Lung (tissue), 12 donors: ENCODE measurements around the gene ST8SIA1. TPM values are rescaled to one million over a fixed set of nuclear protein-coding genes. Genes with fewer than 3 reads are reported as not detected.

Experiments
- ATAC-seq: fragments of 200-7000 bp; cut with Tn5 transposase; one replicate; pipeline ENCODE4 v1.9.1; 2020; ENCODE audit warnings: moderate number of reproducible peaks; ENCODE audit not compliant: insufficient read depth, low FRiP score
- DNase-seq, 3 donors: peaks; one replicate each; pipeline ENCODE4 v3.0.0-alpha.2; 2013 to 2017
- H3K27ac ChIP-seq, 2 donors: one replicate each; pipeline ENCODE4 v1.5.1; 2013; ENCODE audit warnings: mild to moderate bottlenecking in 2 of 2, moderate library complexity in 2 of 2, control low read depth in 1 of 2, inconsistent platforms in 1 of 2, low read depth in 1 of 2, low read length in 1 of 2
- H3K27me3 ChIP-seq, 3 donors: one replicate each; pipeline ENCODE4 v1.5.1; 2013; ENCODE audit warnings: low read length in 2 of 3; ENCODE audit not compliant: control insufficient read depth in 3 of 3, insufficient read depth in 3 of 3
- H3K36me3 ChIP-seq, 4 donors: one replicate each; pipeline ENCODE4 v1.5.1; 2013; ENCODE audit warnings: low read length in 4 of 4, mild to moderate bottlenecking in 1 of 4, moderate library complexity in 1 of 4; ENCODE audit not compliant: control insufficient read depth in 4 of 4, insufficient read depth in 4 of 4
- H3K4me1 ChIP-seq, 5 donors: one replicate each; pipeline ENCODE4 v1.5.1; 2013; ENCODE audit warnings: low read length in 5 of 5, mild to moderate bottlenecking in 2 of 5, moderate library complexity in 1 of 5; ENCODE audit not compliant: control insufficient read depth in 5 of 5, insufficient read depth in 5 of 5
- H3K4me3 ChIP-seq: one replicate; pipeline ENCODE4 v1.5.1; 2013; ENCODE audit warnings: mild to moderate bottlenecking, control low read depth, moderate library complexity
- H3K9ac ChIP-seq, 2 donors: one replicate each; pipeline ENCODE4 v1.5.1; 2013; ENCODE audit warnings: low read length in 2 of 2, control low read depth in 1 of 2; ENCODE audit not compliant: insufficient read depth in 1 of 2
- H3K9me3 ChIP-seq, 4 donors: one replicate each; pipeline ENCODE4 v1.5.1; 2013; ENCODE audit warnings: low read length in 3 of 4, mild to moderate bottlenecking in 1 of 4, moderate library complexity in 1 of 4; ENCODE audit not compliant: control insufficient read depth in 4 of 4, insufficient read depth in 3 of 4
- CTCF ChIP-seq: IDR thresholded peaks from 2 replicates; pipeline ENCODE4 v1.5.1; 2012; ENCODE audit warnings: mild to moderate bottlenecking; ENCODE audit errors: control extremely low read depth, extremely low read depth
- WGBS, 2 donors: extraction: QIAGEN DNeasy Blood & Tissue Kit; methylation state at CpG; one replicate each; pipeline ENCODE4 v1.1.7; 2013; 5-methylcytosine and 5-hydroxymethylcytosine counted together
- polyA plus RNA-seq, 2 donors: library from polyadenylated mRNA; stranded (reverse); fragments of 200-250 nt; gene quantifications; one replicate each; pipeline ENCODE4 v1.2.1, GENCODE V29; 2013
- total RNA-seq, 2 donors: library from RNA; depleted of rRNA in 1 of 2; stranded (reverse); fragments of >200 nt in 1 of 2; gene quantifications; one replicate each; pipeline ENCODE4 v1.2.1, GENCODE V29; 2014 to 2021
- donor health status: control.
- donor health status: control.
- donor health status: Bipolar disorder and iron deficiency.
- donor health status: healthy.
- donor health status: DM: yes; HTN: yes; CAD: no.

ST8SIA1 gene
- total and polyA plus RNA-seq, 4 donors: 1.2 to 20.9 (median 3.5) TPM

GRCh38 chr12:22272335-22273151, 62.0 kb downstream of the ST8SIA1 start:
- H3K4me3 ChIP-seq: no peak overlapping the region
- DNase-seq (no peak), ATAC-seq (no peak)
- 78 to 83% methylated on average over 11 of the region's 11 CpGs for WGBS, 2 donors
- H3K9me3 ChIP-seq: no peaks in the 10 kb centered on the region
- H3K36me3 ChIP-seq: peaks cover 0 to 3% (median 0%) of the 10 kb centered on the region in 4 donors
- no peaks in the 10 kb centered on the region for H3K27me3 ChIP-seq
- H3K4me1 ChIP-seq: peaks cover 0 to 28% (median 3%) of the 10 kb centered on the region in 5 donors
- no peak overlapping the region for H3K9ac ChIP-seq
- TF ChIP-seq CTCF: no peak
- H3K27ac ChIP-seq: peak overlapping the region in 1 of 2 donors; percentile 56

GRCh38 chr12:22271023-22271422, 63.5 kb downstream of the ST8SIA1 start:
- Histone ChIP-seq H3K36me3 (peaks cover 0 to 3% (median 0%) of the 10 kb centered on the region in 4 donors), H3K4me3 (no peak overlapping the region), H3K4me1 (peaks cover 0 to 27% (median 1%) of the 10 kb centered on the region in 5 donors), H3K27me3 (no peaks in the 10 kb centered on the region), H3K9ac (no peak overlapping the region), H3K27ac (no peak overlapping the region), H3K9me3 (no peaks in the 10 kb centered on the region)
- peak in 1 of 3 donors; percentile 75 for DNase-seq
- WGBS, 2 donors: 75 to 86% methylated on average over 2 of the region's 2 CpGs
- no peak for ATAC-seq
- TF ChIP-seq CTCF: no peak

- peak in 1 of 3 donors; percentile 78 for DNase-seq
- Histone ChIP-seq H3K36me3 (no peaks in the 10 kb centered on the region), H3K9me3 (no peaks in the 10 kb centered on the region), H3K9ac (no peak overlapping the region), H3K4me1 (peaks cover 0 to 21% (median 1%) of the 10 kb centered on the region in 5 donors), H3K27me3 (no peaks in the 10 kb centered on the region), H3K27ac (peak overlapping the region in 1 of 2 donors; percentile 33), H3K4me3 (no peak overlapping the region)
- no peak for TF ChIP-seq CTCF
- no peak for ATAC-seq
These were observed 65.5 kb downstream of the ST8SIA1 start for GRCh38 chr12:22268973-22269372.
